GM23338 (cell line): ENCODE measurements around the gene IGF1R.

Experiments
- CTCF ChIP-seq, 2 experiments: fragments of 200-600 bp in 1 of 2; sonication (generic) in 1 of 2; conservative IDR thresholded peaks; 2 replicates each; pipeline versions ENCODE4 v1.5.1 to v1.6.1; 2016 to 2017; ENCODE audit warnings: antibody characterized with exemption in 2 of 2, low read depth in 2 of 2, mild to moderate bottlenecking in 2 of 2, moderate library complexity in 1 of 2
- EZH2 ChIP-seq: fragments of 200-600 bp; sonication (generic); IDR thresholded peaks from one replicate; pipeline ENCODE4 v1.8.0; 2017; ENCODE audit warnings: antibody characterized with exemption, mild to moderate bottlenecking, low read depth; ENCODE audit not compliant: unreplicated experiment
- EZH2phosphoT487 ChIP-seq: fragments of 200-600 bp; sonication (generic); IDR thresholded peaks from one replicate; pipeline ENCODE4 v1.8.1; 2018; ENCODE audit warnings: antibody characterized with exemption; ENCODE audit not compliant: unreplicated experiment
- POLR2AphosphoS5 ChIP-seq: IDR thresholded peaks from 2 replicates; pipeline ENCODE4 v1.6.1; 2016; ENCODE audit warnings: antibody characterized with exemption, low read depth
- REST ChIP-seq: IDR thresholded peaks from one replicate; pipeline ENCODE4 v1.6.1; 2018; ENCODE audit warnings: antibody characterized with exemption; ENCODE audit not compliant: unreplicated experiment

- no peak for TF ChIP-seq CTCF (conservative IDR thresholded peaks at IDR 0.05; ENCODE audit: low read depth in 2 of 2)
- no peak for TF ChIP-seq POLR2AphosphoS5
- no peak for TF ChIP-seq REST
- TF ChIP-seq EZH2phosphoT487: no peak
- no peak for TF ChIP-seq EZH2
Observed at GRCh38 chr15:98954411-98954810, 306.1 kb downstream of the IGF1R start.
